Testis (tissue), 2 donors: ENCODE measurements around the gene TYR.
"Not testable (repeated sequence)": the region's sequence is repeated elsewhere in the genome, so short reads cannot be mapped to it uniquely, and the experiment has no call there.

ENCODE experiments used
- POLR2A ChIP-seq: fragments of 450-650 bp; IDR thresholded peaks from one replicate; pipeline ENCODE4 v1.6.1; 2017; ENCODE audit warnings: antibody characterized with exemption, mild to moderate bottlenecking, moderate library complexity
- TF ChIP-seq, protein P1 (sequence below), 3 experiments: fragments of 450-650 bp in 2 of 3; fragments of 200-600 bp in 1 of 3; sonication (generic) in 1 of 3; IDR thresholded peaks; one replicate each; pipeline ENCODE4 v1.5.1; 2016 to 2019; ENCODE audit warnings: antibody characterized with exemption in 3 of 3, mild to moderate bottlenecking in 2 of 3, moderate library complexity in 1 of 3

DNA sequence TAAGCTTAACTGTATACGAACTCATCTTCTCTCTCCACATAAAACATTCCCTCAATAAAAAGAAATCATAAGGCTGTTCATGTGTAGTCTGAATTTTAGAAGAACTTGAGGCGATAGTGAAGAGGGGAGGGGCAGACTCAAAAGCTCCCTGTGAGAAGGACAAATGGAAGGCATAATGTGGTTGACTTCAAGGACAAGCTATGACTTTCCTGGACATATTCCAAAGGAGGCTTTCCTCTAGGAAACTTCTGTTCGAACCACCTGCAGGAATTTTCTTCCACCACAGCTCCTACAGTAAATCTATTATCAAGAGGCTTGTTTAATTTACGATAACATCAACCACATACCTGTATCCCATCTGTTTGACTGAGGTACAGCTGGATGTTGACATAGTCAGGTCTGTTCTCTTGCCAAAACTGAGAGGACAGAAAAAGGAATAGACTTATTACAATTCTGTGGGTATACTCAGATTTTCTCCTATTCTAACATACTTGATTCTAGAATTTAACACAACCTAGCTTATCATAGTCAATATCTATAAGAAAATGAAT, 159.5 kb downstream of the TYR start:
- TF ChIP-seq, protein P1, sequence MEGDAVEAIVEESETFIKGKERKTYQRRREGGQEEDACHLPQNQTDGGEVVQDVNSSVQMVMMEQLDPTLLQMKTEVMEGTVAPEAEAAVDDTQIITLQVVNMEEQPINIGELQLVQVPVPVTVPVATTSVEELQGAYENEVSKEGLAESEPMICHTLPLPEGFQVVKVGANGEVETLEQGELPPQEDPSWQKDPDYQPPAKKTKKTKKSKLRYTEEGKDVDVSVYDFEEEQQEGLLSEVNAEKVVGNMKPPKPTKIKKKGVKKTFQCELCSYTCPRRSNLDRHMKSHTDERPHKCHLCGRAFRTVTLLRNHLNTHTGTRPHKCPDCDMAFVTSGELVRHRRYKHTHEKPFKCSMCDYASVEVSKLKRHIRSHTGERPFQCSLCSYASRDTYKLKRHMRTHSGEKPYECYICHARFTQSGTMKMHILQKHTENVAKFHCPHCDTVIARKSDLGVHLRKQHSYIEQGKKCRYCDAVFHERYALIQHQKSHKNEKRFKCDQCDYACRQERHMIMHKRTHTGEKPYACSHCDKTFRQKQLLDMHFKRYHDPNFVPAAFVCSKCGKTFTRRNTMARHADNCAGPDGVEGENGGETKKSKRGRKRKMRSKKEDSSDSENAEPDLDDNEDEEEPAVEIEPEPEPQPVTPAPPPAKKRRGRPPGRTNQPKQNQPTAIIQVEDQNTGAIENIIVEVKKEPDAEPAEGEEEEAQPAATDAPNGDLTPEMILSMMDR (IDR thresholded peaks at IDR 0.05): not testable (repeated sequence)
- TF ChIP-seq POLR2A: not testable (repeated sequence)
